ENCODE measurements around the gene SLC38A9.

DNA sequence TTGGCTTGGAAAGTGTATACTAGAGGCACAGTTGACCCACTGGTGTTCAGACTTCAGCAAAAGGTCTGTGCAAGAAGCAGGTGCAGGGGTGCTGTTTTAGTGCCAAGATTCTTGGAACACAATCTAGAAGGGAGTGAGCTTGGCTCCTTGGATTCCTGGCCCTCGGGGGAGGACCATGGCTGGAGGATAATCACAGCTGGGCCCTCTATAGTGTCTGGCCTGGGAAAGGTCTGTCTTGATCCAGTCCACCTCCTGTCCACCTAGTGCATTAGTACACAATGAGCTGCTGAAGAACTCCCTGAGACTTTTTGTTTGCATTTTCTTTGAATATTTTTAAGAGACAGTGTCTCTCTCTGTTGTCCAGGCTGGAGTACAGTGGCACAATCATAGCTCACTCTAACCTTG is 126.9 kb downstream of the SLC38A9 start:
- TF ChIP-seq CTCF (IDR thresholded peaks at IDR 0.05): no peak
- no peak for TF ChIP-seq POLR2A (IDR thresholded peaks at IDR 0.05)
- no peak for TF ChIP-seq POLR2AphosphoS5 (IDR thresholded peaks at IDR 0.05)

Measured in prostate gland (tissue), 2 donors.